Mesothelial cell of epicardium (in vitro differentiated cells): ENCODE measurements around the gene SPATA21. TPM values are rescaled to one million over a fixed set of nuclear protein-coding genes. Genes with fewer than 3 reads are reported as not detected.
"Not testable (repeated sequence)": the region's sequence is repeated elsewhere in the genome, so short reads cannot be mapped to it uniquely, and the experiment has no call there.

ENCODE experiments used
- DNase-seq, 2 experiments: peaks; one replicate each; pipeline ENCODE4 v3.0.0; 2021; ENCODE audit warnings: low spot score in 2 of 2; ENCODE audit not compliant: unreplicated experiment in 2 of 2
- H3K27ac Mint-ChIP-seq: 2 replicates; pipeline ENCODE4 v1.8.0; 2021; ENCODE audit warnings: mixed read lengths
- H3K27me3 Mint-ChIP-seq: 2 replicates; pipeline ENCODE4 v1.8.0; 2021; ENCODE audit warnings: low read depth, mixed read lengths
- H3K36me3 Mint-ChIP-seq: 2 replicates; pipeline ENCODE4 v1.8.0; 2021; ENCODE audit warnings: mixed read lengths
- H3K4me1 Mint-ChIP-seq: 2 replicates; pipeline ENCODE4 v1.8.0; 2021; ENCODE audit warnings: mixed read lengths
- H3K4me3 Mint-ChIP-seq: 2 replicates; pipeline ENCODE4 v1.8.0; 2021; ENCODE audit warnings: mild to moderate bottlenecking, moderate library complexity, mixed read lengths
- H3K9me3 Mint-ChIP-seq: 2 replicates; pipeline ENCODE4 v1.8.0; 2021; ENCODE audit warnings: mixed read lengths
- CTCF ChIP-seq: fragments of 200-600 bp; sonication (generic); IDR thresholded peaks from one replicate; pipeline ENCODE4 v1.5.0; 2021; ENCODE audit warnings: antibody characterized with exemption; ENCODE audit not compliant: unreplicated experiment
- total RNA-seq: library from RNA; stranded (reverse); gene quantifications from 3 replicates; pipeline ENCODE4 v1.2.1, GENCODE V29; 2021

SPATA21 gene
- total RNA-seq, 1 donor from 2014 or later = not detected

- peaks cover 22% of the 10 kb centered on the region for H3K36me3 Mint-ChIP-seq
- no peak overlapping the region for H3K4me3 Mint-ChIP-seq
- DNase-seq = no peak
- no peak for TF ChIP-seq CTCF
- H3K27me3 Mint-ChIP-seq = no peaks in the 10 kb centered on the region
- H3K4me1 Mint-ChIP-seq = no peaks in the 10 kb centered on the region
- H3K9me3 Mint-ChIP-seq = no peaks in the 10 kb centered on the region
- H3K27ac Mint-ChIP-seq = no peak overlapping the region
Measured at GRCh38 chr1:16478091-16478490, 40.9 kb upstream of the SPATA21 start.

- DNase-seq, H3K4me1 Mint-ChIP-seq, H3K27ac Mint-ChIP-seq, H3K27me3 Mint-ChIP-seq, H3K9me3 Mint-ChIP-seq, H3K4me3 Mint-ChIP-seq: not testable (repeated sequence)
- peaks cover 31% of the 10 kb centered on the region for H3K36me3 Mint-ChIP-seq
Measured at GRCh38 chr1:16475771-16476770, 38.8 kb upstream of the SPATA21 start.

GRCh38 chr1:16474891-16475290 lies 37.7 kb upstream of the SPATA21 start:
- not testable (repeated sequence) for H3K27ac Mint-ChIP-seq, H3K4me3 Mint-ChIP-seq, H3K27me3 Mint-ChIP-seq, H3K4me1 Mint-ChIP-seq, DNase-seq, H3K9me3 Mint-ChIP-seq
- peaks cover 26% of the 10 kb centered on the region for H3K36me3 Mint-ChIP-seq

- Mint-ChIP-seq H3K36me3 (peaks cover 27% of the 10 kb centered on the region), H3K27ac (no peak overlapping the region), H3K4me1 (no peaks in the 10 kb centered on the region), H3K27me3 (no peaks in the 10 kb centered on the region), H3K4me3 (no peak overlapping the region), H3K9me3 (no peaks in the 10 kb centered on the region)
- no peak for TF ChIP-seq CTCF
- DNase-seq = no peak
Measured at GRCh38 chr1:16474166-16474800, 37.1 kb upstream of the SPATA21 start.

GRCh38 chr1:16468558-16468957 lies 31.3 kb upstream of the SPATA21 start:
- Mint-ChIP-seq H3K27ac (no peak overlapping the region), H3K4me1 (no peaks in the 10 kb centered on the region), H3K9me3 (no peaks in the 10 kb centered on the region), H3K4me3 (no peak overlapping the region), H3K36me3 (peaks cover 38% of the 10 kb centered on the region), H3K27me3 (no peaks in the 10 kb centered on the region)
- no peak for DNase-seq
- no peak for TF ChIP-seq CTCF

GRCh38 chr1:16464917-16465625 lies 27.8 kb upstream of the SPATA21 start:
- Mint-ChIP-seq H3K4me1 (no peaks in the 10 kb centered on the region), H3K9me3 (no peaks in the 10 kb centered on the region), H3K27ac (no peak overlapping the region), H3K27me3 (no peaks in the 10 kb centered on the region), H3K36me3 (peaks cover 40% of the 10 kb centered on the region), H3K4me3 (no peak overlapping the region)
- DNase-seq = no peak
- no peak for TF ChIP-seq CTCF
